ENCODE data around the gene CPNE4. TPM values are rescaled to one million over a fixed set of nuclear protein-coding genes. Genes with fewer than 3 reads are reported as not detected.

CPNE4 gene
- total and polyA plus RNA-seq, 5 experiments from 2014 or later, result not detected

- Mint-ChIP-seq H3K27ac (no peak overlapping the region), H3K27me3 (peaks cover 5 to 34% (median 17%) of the 10 kb centered on the region in 5 donors), H3K4me1 (no peaks in the 10 kb centered on the region), H3K36me3 (no peaks in the 10 kb centered on the region), H3K9me3 (no peaks in the 10 kb centered on the region), H3K4me3 (no peak overlapping the region)
- no peak for DNase-seq
- POLR2A ChIA-PET, result no interaction called here
- no peak for ATAC-seq
Measured at GRCh38 chr3:131602011-131602779, 432.6 kb downstream of the CPNE4 start.

DNA sequence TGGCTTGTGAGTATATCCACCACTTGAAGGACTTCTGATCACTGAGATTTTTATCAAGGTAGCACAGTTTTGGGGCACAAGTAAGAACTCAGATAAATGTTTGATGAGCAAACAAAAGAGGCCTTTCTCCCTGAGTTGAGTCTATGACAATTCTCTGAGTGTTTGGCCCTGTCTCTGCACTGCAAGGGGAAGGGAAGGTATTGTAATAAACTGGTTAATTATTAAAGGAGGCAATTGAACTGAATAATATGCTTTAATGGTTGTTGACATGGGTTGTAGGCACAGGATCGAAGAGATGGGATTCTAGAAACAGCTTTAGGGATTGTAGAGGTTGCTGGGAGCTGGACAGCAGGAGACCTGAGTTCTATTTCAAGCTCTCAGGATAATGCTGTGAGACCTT is 437.0 kb downstream of the CPNE4 start:
- DNase-seq, result no peak
- Mint-ChIP-seq H3K27ac (no peak overlapping the region), H3K36me3 (no peaks in the 10 kb centered on the region), H3K4me1 (no peaks in the 10 kb centered on the region), H3K27me3 (peaks cover 5 to 51% (median 18%) of the 10 kb centered on the region in 5 donors), H3K9me3 (peaks cover 0 to 3% (median 0%) of the 10 kb centered on the region in 9 donors), H3K4me3 (no peak overlapping the region)
- POLR2A ChIA-PET, result no interaction called here
- ATAC-seq, result no peak

DNA sequence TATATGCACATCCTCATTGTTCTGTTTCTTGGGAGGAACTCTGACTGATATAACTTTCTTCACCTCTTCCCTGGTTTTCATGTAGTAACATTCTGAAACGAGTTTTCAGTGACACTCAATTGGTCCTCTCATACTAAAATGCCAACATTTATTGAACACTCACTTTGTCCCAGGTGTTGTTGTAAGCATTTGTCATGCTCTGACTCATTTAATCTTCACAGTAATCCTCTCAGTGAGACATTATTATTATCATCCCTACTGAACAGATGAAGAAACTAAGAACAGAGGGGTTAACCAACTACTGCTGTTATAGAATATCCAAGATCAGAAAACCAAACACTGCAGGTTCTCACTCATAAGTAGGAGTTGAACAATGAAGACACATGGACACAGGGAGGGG is 437.9 kb downstream of the CPNE4 start:
- POLR2A ChIA-PET, result no interaction called here

DNA sequence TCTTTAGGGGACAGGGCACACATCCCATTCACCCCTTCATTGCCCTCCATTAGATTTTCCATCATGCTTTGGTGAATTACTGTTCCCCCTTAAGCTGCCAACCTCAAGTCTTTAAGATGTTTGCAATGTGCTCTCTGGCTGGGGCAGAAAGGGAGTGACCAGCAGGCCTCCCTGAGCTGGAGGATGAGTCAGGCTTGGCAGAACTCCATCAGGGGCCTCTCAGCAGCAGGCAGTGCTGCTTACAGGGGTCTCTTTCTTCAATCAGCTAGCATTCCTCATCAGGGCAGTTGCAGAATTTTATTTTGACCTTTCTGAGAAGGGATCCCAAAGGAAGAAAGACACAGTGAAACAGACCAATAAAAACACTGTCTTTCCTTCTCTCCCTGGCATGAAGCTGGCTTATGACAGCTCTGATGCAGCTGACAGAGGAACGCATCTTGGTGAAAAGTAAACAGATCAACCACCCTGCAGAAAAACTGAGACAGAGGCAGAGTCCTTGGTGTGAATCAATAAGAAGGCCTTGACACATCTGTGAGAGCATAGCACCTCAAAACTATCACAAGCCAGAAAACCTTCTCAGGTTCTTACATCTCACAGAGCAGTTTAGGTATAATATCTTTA is 443.3 kb downstream of the CPNE4 start:
- Mint-ChIP-seq H3K27me3 (peaks cover 5 to 37% (median 17%) of the 10 kb centered on the region in 5 donors), H3K9me3 (no peaks in the 10 kb centered on the region), H3K36me3 (no peaks in the 10 kb centered on the region), H3K27ac (no peak overlapping the region), H3K4me3 (no peak overlapping the region), H3K4me1 (no peaks in the 10 kb centered on the region)
- ATAC-seq (no peak), DNase-seq (no peak)
- POLR2A ChIA-PET, result no interaction called here

More for the DNA sequence above, 437.9 kb downstream of the CPNE4 start:
- ATAC-seq, result no peak
- DNase-seq, result no peak
- H3K9me3 Mint-ChIP-seq, result peaks cover 0 to 3% (median 0%) of the 10 kb centered on the region in 9 donors
- H3K36me3 Mint-ChIP-seq, result no peaks in the 10 kb centered on the region
- peaks cover 6 to 45% (median 18%) of the 10 kb centered on the region in 5 donors for H3K27me3 Mint-ChIP-seq
- no peak overlapping the region for H3K27ac Mint-ChIP-seq
- H3K4me1 Mint-ChIP-seq, result no peaks in the 10 kb centered on the region
- H3K4me3 Mint-ChIP-seq, result no peak overlapping the region

DNA sequence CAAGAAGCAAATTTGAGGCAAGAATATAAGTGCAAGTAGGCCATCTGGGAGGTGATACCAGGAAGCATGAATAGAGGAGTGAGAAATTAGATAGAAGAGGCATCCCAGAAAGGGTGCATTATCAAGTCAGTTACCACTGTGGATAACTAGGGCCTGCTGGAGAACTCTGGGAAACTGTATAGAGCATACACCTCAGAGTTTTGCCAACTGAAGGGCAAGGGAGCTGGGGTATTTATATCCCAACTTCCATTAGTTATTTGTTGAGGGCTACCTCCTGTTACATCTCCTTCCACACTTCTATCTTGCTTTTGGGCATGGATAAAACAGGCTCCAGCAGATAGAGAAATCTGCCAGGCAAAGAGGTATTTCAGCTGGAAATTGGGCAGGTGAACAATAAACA is 448.5 kb downstream of the CPNE4 start:
- ATAC-seq, result no peak
- Mint-ChIP-seq H3K9me3 (no peaks in the 10 kb centered on the region), H3K27me3 (peaks cover 7 to 39% (median 11%) of the 10 kb centered on the region in 5 donors), H3K36me3 (no peaks in the 10 kb centered on the region), H3K4me1 (no peaks in the 10 kb centered on the region), H3K4me3 (no peak overlapping the region), H3K27ac (no peak overlapping the region)
- no peak for DNase-seq
- POLR2A ChIA-PET, result no interaction called here

- DNase-seq, result no peak
- H3K9me3 Mint-ChIP-seq, result no peaks in the 10 kb centered on the region
- peaks cover 0 to 19% (median 5%) of the 10 kb centered on the region in 5 donors for H3K27me3 Mint-ChIP-seq
- H3K4me1 Mint-ChIP-seq, result no peaks in the 10 kb centered on the region
- ATAC-seq, result no peak
- no peaks in the 10 kb centered on the region for H3K36me3 Mint-ChIP-seq
- H3K27ac Mint-ChIP-seq, result no peak overlapping the region
- H3K4me3 Mint-ChIP-seq, result no peak overlapping the region
- POLR2A ChIA-PET, result no interaction called here
Measured at GRCh38 chr3:131582438-131582837, 452.4 kb downstream of the CPNE4 start.

GRCh38 chr3:131568460-131568859 is 466.4 kb downstream of the CPNE4 start:
- Mint-ChIP-seq H3K4me1 (no peaks in the 10 kb centered on the region), H3K27me3 (peaks cover 9 to 35% (median 22%) of the 10 kb centered on the region in 5 donors), H3K27ac (no peak overlapping the region), H3K4me3 (no peak overlapping the region), H3K36me3 (no peaks in the 10 kb centered on the region), H3K9me3 (no peaks in the 10 kb centered on the region)
- DNase-seq (no peak), ATAC-seq (no peak)
- POLR2A ChIA-PET, result no interaction called here

DNA sequence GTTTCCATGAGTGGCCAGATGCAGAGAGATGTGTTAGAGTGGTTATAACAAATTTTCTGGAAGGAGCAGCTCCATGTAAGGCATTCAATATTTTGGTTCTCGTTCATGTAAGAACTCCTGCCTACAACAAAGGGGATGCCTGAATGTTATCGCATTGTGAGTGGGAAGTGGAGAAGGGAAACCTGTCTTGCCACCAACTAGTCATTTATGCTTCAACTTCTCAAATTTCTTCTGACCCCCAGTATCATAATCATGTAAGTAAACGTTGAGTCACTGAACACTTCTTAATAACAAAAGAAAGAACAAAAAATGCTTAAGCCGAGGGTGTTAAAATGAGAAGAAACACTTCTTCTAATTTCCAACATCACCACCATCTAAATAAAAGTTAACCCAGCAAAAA is 470.0 kb downstream of the CPNE4 start:
- H3K27ac Mint-ChIP-seq, result no peak overlapping the region
- peaks cover 16 to 36% (median 19%) of the 10 kb centered on the region in 5 donors for H3K27me3 Mint-ChIP-seq
- no peak for ATAC-seq
- no peaks in the 10 kb centered on the region for H3K9me3 Mint-ChIP-seq
- POLR2A ChIA-PET, result no interaction called here
- no peak overlapping the region for H3K4me3 Mint-ChIP-seq
- H3K36me3 Mint-ChIP-seq, result no peaks in the 10 kb centered on the region
- DNase-seq, result no peak
- no peaks in the 10 kb centered on the region for H3K4me1 Mint-ChIP-seq

GRCh38 chr3:131561511-131561910 is 473.3 kb downstream of the CPNE4 start:
- H3K9me3 Mint-ChIP-seq, result no peaks in the 10 kb centered on the region
- POLR2A ChIA-PET, result no interaction called here
- H3K36me3 Mint-ChIP-seq, result no peaks in the 10 kb centered on the region
- ATAC-seq (no peak), DNase-seq (no peak)
- peak overlapping the region in 1 of 10 donors; percentile 30 for H3K27ac Mint-ChIP-seq
- peaks cover 17 to 51% (median 25%) of the 10 kb centered on the region in 5 donors for H3K27me3 Mint-ChIP-seq
- H3K4me1 Mint-ChIP-seq, result no peaks in the 10 kb centered on the region
- H3K4me3 Mint-ChIP-seq, result no peak overlapping the region

GRCh38 chr3:131560795-131561194 is 474.0 kb downstream of the CPNE4 start:
- no peak for DNase-seq
- no peaks in the 10 kb centered on the region for H3K9me3 Mint-ChIP-seq
- no peaks in the 10 kb centered on the region for H3K36me3 Mint-ChIP-seq
- POLR2A ChIA-PET, result no interaction called here
- no peak overlapping the region for H3K27ac Mint-ChIP-seq
- peaks cover 17 to 44% (median 22%) of the 10 kb centered on the region in 5 donors for H3K27me3 Mint-ChIP-seq
- no peak for ATAC-seq
- H3K4me1 Mint-ChIP-seq, result no peaks in the 10 kb centered on the region
- H3K4me3 Mint-ChIP-seq, result no peak overlapping the region

GRCh38 chr3:131555456-131555855 is 479.4 kb downstream of the CPNE4 start:
- POLR2A ChIA-PET, result no interaction called here
- ATAC-seq, result no peak
- no peak overlapping the region for H3K27ac Mint-ChIP-seq
- H3K9me3 Mint-ChIP-seq, result no peaks in the 10 kb centered on the region
- H3K27me3 Mint-ChIP-seq, result peaks cover 9 to 43% (median 18%) of the 10 kb centered on the region in 5 donors
- no peak overlapping the region for H3K4me3 Mint-ChIP-seq
- no peaks in the 10 kb centered on the region for H3K36me3 Mint-ChIP-seq
- H3K4me1 Mint-ChIP-seq, result no peaks in the 10 kb centered on the region
- DNase-seq, result no peak

DNA sequence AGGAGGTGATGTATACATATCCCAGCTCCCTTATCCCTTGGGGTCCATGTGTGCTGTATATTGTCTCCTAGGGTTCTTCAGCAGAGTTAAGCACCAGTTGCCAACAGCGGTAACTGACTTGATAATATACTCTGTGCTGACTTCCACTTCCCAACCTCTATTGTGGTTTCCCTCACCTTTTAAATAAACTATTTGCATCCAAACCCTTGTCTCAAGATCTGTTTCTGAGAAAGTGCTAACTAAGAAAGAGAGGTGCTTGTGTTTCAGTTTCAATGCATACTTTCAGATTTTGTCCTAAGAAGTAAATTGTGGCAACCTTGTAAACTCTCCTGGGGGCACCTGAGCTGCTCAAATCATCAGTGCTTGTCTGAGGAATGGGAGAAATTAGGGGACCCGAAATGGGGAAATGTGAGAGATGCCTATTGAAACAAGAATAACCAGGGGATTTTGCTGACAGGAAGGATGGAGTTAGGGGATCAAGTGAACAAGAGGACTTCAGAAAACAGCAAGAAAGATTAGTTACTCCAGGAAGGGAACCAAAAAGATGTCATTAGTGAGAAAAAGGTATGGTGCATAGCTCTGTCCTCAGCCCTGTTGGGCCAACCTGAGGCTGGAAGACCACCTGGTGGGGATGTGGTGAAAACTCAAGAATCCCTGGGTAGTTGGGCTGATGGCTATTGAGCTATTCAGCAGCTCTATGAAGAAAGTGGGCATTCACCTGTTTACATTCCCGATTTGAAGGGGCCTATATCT is 481.1 kb downstream of the CPNE4 start:
- peaks cover 11 to 49% (median 16%) of the 10 kb centered on the region in 5 donors for H3K27me3 Mint-ChIP-seq
- no peaks in the 10 kb centered on the region for H3K9me3 Mint-ChIP-seq
- no peak overlapping the region for H3K4me3 Mint-ChIP-seq
- no peak for ATAC-seq
- H3K4me1 Mint-ChIP-seq, result no peaks in the 10 kb centered on the region
- POLR2A ChIA-PET, result no interaction called here
- DNase-seq, result no peak
- H3K27ac Mint-ChIP-seq, result no peak overlapping the region
- H3K36me3 Mint-ChIP-seq, result no peaks in the 10 kb centered on the region

DNA sequence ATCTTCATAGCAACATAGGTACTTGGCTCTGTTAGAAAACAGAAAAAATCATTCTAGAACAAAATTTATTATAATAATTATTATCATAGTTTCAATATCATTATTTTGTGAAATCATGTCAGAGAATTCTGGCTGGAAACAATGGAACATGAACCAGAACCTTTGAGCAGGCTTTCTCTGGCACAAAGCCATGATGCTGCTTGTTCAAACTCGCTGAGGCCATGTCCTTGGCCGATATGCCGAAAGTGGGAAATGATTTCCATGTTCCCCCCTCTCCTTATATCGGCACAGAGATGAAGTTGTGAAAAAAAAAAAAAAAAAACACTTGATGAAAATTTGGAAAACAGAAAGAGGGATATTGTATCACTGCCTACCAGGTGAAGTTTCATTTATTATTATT is 483.1 kb downstream of the CPNE4 start:
- H3K36me3 Mint-ChIP-seq, result no peaks in the 10 kb centered on the region
- POLR2A ChIA-PET, result no interaction called here
- no peak overlapping the region for H3K4me3 Mint-ChIP-seq
- H3K9me3 Mint-ChIP-seq, result no peaks in the 10 kb centered on the region
- H3K4me1 Mint-ChIP-seq, result no peaks in the 10 kb centered on the region
- H3K27me3 Mint-ChIP-seq, result peaks cover 16 to 49% (median 18%) of the 10 kb centered on the region in 5 donors
- no peak for ATAC-seq
- DNase-seq, result no peak
- H3K27ac Mint-ChIP-seq, result no peak overlapping the region

All from naive thymus-derived CD8-positive, alpha-beta T cell (primary cell).